HG02981 (cell line): ENCODE measurements around the gene NUP62.

Source experiments
- ATAC-seq: cut with Tn5 transposase; IDR thresholded peaks from one replicate; pipeline ENCODE4 v1.9.1; 2021; ENCODE audit warnings: mild to moderate bottlenecking, moderate library complexity; ENCODE audit not compliant: unreplicated experiment

Gene NUP62

DNA sequence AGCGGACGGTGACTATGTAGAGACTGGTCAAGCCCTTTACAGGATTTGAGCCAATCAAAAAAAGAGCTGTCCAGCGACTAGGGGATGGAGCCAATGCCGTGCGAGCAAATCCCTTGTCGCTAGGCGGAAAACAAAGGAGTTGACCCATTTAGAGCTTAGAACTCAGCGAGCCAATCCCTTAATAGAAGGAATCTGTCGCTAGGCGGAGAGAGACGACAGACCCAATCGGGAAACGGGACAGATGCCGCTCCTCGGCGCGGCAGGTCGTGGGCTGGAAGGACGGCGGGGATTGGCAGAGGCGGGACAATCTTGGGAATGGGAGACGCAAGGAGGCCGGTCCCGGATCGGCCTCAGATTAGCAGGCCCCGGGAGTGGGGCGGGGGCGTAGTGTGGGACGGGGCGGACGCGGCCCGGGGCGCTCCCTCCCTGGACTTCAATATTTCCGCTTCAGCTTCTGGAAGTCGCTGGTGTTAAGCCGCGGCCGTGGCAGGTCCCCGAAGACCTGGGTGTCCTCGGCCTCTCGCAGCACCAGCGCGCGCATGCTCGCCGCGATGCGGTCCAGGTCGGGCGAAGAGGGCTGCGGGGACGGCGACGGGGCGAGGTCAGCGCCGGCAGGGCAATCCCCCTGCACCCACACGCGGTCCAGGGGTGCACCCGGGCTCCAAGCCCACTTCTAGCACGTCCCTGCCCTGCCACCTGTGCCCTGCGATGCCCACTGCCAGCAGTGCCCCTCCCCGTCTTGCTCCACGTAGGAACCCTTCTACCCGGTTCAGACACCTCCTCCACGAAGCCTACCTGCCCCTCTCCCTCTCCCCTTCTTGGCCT, 59.6 kb downstream of the NUP62 start:
- ATAC-seq, result peak; percentile 67

DNA sequence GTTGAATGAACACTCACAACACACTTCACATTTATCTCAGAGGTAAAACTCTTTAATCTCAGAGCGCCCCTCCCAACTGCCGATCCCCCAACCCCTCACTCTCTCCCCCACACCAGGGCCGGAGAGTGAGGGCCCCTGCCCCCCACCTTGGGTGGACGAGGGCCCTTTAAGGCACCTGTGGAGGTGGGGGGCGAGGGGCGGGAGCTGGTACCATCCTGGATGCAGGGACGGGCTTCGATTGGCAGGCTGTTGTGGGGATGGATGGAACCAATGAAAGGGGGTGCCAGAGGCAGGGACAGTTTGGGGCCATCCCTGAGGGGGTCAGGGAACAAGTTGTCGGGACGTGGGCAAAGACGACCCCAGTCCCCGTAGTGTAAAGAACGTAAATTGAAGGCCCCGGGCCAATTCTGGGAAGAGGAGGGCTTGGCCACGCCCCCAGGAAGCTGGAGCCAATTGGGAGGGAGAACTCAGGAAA, 60.3 kb downstream of the NUP62 start:
- ATAC-seq, result peak; percentile 8

DNA sequence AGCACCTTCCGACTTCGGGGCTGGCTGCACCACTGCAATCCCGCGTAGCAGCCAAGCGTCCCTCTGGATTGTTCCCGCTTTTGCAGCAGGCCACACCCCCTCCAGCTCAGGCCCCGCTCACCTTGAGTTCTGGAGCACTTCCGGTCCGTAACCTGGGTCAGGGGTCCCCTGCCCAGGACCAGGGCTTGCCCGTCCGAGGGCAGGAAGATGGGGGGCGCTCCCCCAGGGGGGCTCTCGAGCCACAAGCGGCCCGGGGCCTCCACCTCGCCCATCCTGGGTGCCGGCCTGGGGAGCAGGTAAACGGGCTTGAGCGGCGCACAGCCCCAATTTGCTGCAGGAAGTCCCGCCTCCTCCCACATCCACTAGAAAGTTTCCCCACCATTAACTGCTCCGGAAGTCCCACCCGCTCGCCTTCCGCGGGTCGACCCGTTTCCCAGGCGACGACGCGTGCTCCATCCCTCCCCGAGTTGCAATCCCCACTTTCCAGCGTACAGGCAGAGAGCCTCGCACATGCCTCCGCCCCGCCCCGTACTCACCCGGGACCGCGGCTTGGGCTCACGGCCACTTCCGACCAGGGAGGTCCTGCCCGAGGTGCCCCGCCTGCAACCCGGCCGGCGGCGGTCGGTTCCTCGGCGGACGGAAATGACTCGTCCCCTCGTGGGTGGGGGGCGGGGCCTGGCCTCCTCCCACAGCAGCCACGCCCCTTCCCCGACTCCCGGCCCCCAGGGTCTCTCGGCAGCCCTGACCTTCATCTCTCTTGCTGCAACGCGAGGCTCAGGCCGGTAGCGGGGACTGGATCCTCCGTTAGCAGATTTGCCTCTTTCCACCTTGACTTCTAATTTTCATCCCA, 62.1 kb downstream of the NUP62 start, which contains the start of gene PNKP:
PNKP (minus strand) TSS at position 644 of the 850 bp plus-strand sequence; CDS start at position 272, 372 bp downstream.
- ATAC-seq, result peak; percentile 30

DNA sequence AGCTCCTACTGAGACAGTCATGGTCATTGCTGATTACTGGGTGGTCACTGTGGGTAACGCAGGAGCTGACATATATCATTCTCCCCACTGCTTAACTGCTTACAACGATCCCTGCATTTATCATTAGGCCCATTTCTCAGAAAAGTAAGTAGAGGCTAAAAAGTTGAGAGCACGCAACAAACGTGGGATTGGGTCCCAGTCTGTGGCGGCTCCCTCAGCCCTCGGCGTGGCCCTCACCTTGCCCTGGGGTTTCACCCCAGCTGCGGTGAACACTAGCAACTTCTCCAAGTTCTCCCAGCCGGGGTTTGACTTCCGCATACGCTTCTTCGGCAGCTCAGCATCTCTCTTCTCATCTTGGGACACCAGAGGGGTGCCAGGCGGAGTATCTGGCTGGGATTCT, 64.4 kb downstream of the NUP62 start:
- ATAC-seq, result no peak

GRCh38 chr19:49863935-49864320, 65.4 kb downstream of the NUP62 start:
- no peak for ATAC-seq

- no peak for ATAC-seq
Measured at GRCh38 chr19:49863254-49863934, 65.9 kb downstream of the NUP62 start.

GRCh38 chr19:49862391-49863253, 66.7 kb downstream of the NUP62 start:
- no peak for ATAC-seq

GRCh38 chr19:49861541-49862378, 67.5 kb downstream of the NUP62 start:
- ATAC-seq, result no peak

DNA sequence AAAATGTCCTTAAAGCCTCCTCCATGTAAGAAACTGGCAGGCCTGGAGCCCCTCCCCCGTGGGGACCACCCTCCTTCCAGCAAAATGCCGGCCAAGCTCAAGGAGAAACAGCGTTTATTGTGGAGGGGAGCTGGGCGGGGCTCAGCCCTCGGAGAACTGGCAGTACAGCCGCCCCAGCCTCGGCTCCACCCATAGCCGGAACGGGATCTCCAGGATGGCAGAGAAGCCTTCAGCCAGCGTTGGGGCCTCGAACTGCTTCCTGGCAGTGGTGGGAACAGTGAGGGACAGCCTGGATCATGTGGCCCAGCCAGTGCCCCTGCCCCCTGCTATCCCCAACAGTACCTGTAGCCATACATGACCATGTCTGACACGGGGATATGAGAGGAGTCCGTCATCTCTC, 68.2 kb downstream of the NUP62 start:
- no peak for ATAC-seq

DNA sequence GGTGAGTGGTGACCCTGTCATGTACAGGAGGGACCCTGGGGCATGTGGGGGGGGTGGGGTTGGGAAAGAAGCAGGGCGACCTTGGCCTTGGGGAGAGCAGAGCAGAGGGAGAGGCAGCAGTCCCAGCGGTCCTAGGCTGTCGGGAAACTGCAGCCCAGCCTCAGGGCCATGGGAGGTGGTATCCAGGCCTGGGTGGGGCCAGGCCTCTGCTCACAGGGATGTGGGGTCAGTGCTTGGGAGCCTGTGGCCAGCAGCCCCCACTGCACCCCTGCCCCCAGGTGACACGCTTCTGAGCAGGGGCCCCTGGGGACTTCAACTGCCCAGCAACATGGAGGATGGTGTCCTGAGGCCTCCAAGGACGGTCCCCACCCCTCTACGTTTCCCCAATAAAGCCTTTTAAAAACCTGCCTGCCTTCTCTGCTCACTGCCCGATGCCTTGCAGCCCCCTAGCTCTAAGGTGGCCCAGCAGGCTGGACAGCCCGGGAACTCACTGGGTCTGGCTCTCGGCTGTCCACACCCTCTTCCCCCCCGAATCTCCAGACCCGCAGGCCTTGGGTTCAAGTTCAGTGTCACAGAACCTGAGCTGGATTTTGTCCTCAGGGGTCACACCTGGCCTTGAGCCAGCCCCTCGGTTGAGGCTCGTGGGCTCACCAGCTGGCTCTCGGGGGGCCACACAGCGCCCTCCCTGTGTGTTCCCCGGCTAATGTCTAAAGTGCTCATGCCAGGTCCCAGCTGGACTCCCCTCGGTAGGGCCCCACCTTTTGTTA, 68.8 kb downstream of the NUP62 start:
- ATAC-seq, result no peak

DNA sequence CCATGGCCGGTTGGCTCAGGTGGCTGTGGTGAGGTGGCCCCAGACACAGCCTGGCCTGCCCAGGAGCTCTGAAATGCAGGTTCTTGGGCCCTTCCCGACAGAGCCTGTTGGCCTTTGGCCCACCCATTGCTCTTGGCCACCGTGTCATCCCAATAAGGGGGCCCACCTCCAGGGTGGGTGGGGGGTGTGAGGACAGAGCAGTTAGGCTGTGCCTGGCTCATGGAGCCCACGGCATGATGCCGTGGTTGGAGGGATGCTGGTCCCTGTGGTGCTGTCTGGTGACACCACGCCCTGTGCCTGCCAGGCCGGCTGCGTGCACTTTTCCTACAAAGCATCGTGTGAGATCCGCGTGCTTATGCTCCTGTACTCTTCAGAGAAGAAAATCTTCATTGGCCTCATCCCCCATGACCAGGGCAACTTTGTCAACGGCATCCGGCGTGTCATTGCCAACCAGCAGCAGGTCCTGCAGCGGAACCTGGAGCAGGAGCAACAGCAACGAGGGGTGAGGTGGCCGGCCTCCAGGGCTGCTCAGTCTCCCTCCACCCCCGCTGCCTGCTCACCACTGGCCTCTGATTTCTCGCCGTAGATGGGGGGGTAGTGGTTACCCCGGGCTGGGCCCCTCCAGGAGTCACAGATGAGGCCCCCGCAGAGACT, 69.5 kb downstream of the NUP62 start:
- ATAC-seq, result no peak

- ATAC-seq, result no peak
Measured at GRCh38 chr19:49858088-49858985, 71.0 kb downstream of the NUP62 start.

- no peak for ATAC-seq
Measured at GRCh38 chr19:49857838-49858087, 71.5 kb downstream of the NUP62 start.

DNA sequence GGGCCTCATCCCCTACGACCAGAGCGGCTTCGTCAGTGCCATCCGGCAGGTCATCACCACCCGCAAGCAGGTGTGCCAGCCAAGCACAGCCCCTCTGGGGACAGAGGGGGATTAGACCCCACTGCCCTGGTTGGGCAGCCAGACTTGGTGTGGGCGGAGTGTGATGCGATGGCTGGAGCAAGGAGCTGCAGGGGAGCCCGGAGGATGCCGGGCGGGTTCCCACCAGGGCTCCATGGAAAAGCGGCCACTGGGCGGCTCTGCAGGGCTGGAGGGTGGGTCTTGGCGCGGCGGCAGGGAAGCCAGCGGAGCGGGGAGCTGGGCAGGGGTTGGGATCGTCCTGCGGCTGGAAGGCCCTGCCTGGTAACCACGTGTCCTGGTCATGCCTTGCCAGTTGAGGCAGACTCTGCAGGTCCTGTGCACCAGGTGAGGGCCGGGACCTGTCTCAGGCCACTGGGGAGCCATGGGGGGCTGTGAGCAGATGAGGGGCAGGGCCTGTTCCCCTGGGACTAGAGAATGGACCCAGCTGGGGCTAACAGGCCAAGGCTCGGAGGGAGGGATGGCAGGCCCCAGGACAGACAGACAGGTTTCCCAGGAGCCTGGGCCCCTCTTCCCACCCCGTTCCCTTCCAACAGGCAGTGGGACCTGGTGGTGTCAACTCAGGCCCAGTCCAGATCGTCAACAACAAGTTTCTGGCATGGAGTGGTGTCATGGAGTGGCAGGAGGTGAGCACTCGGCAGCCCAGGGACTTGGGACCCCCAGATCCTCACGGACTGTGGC, 72.1 kb downstream of the NUP62 start:
- no peak for ATAC-seq
